GM12891 (cell line): ENCODE results near the gene CNTFR.
"Not testable (repeated sequence)": the region's sequence is repeated elsewhere in the genome, so short reads cannot be mapped to it uniquely, and the experiment has no call there.

Source experiments
- DNase-seq: peaks from one replicate; pipeline ENCODE4 v3.0.0; 2011; ENCODE audit warnings: low spot score; ENCODE audit not compliant: insufficient read length
- FAIRE-seq: peaks from 2 replicates; lab custom pipeline; 2011; peaks lifted over from hg19 to GRCh38; lab: Jason Lieb, UNC
- PAX5 ChIP-seq: IDR thresholded peaks from 2 replicates; pipeline ENCODE4 v1.6.1; 2011; ENCODE audit warnings: low read length, moderate library complexity, mild to moderate bottlenecking; ENCODE audit not compliant: insufficient read depth, severe bottlenecking
- POLR2A ChIP-seq: IDR thresholded peaks from 2 replicates; pipeline ENCODE4 v1.6.1; 2011; ENCODE audit warnings: low read depth, low read length, control low read depth
- POLR2AphosphoS5 ChIP-seq: IDR thresholded peaks from 2 replicates; pipeline ENCODE4 v1.6.1; 2011; ENCODE audit warnings: low read depth, low read length, control low read depth
- POU2F2 ChIP-seq: IDR thresholded peaks from 2 replicates; pipeline ENCODE4 v1.6.1; 2011; ENCODE audit warnings: low read depth, mild to moderate bottlenecking, control low read depth, low read length, moderate library complexity
- SPI1 ChIP-seq: IDR thresholded peaks from 2 replicates; pipeline ENCODE4 v1.6.1; 2011; ENCODE audit warnings: low read depth, low read length, control low read depth
- TAF1 ChIP-seq: IDR thresholded peaks from 2 replicates; pipeline ENCODE4 v1.6.1; 2011; ENCODE audit warnings: low read depth, low read length, control low read depth

Gene CNTFR

DNA sequence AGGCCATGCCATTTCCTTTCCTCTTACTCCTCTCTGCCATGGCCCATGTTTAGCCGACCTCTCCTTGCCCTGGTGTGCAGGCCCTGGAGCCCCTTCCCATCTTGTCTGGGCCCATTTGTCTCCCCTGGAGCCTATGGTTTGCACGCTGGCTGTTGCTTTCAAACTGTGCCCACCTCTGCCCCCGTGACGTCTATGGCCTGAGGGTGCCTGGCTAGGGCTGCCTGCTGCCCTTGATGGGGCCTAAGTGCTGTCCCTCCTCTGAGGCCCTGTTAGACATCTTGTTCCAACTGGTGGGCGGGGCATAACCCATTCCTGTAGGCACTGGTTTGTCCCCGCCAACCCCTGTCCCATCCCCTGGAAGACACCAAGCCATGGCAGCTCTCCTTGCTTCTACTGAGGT is 44.0 kb downstream of the CNTFR start:
- DNase-seq (no peak), FAIRE-seq (no peak)
- no peak for TF ChIP-seq POLR2A
- no peak for TF ChIP-seq POU2F2
- no peak for TF ChIP-seq SPI1
- no peak for TF ChIP-seq POLR2AphosphoS5
- no peak for TF ChIP-seq PAX5
- TF ChIP-seq TAF1 = no peak

- TF ChIP-seq POU2F2 = no peak
- TF ChIP-seq SPI1 = no peak
- TF ChIP-seq POLR2AphosphoS5 = no peak
- TF ChIP-seq POLR2A = no peak
- no peak for TF ChIP-seq TAF1
- no peak for TF ChIP-seq PAX5
- FAIRE-seq (no peak), DNase-seq (no peak)
Measured at GRCh38 chr9:34544035-34544434, 45.5 kb downstream of the CNTFR start.

GRCh38 chr9:34541540-34541939 is 48.0 kb downstream of the CNTFR start:
- FAIRE-seq (no peak), DNase-seq (no peak)
- TF ChIP-seq PAX5 = no peak
- TF ChIP-seq TAF1 = no peak
- no peak for TF ChIP-seq POLR2AphosphoS5

- DNase-seq (no peak), FAIRE-seq (no peak)
- TF ChIP-seq POLR2AphosphoS5 (no peak), POLR2A (no peak)
Measured at GRCh38 chr9:34540827-34541226, 48.7 kb downstream of the CNTFR start.

GRCh38 chr9:34536685-34537084 is 52.8 kb downstream of the CNTFR start:
- no peak for TF ChIP-seq POLR2A
- no peak for TF ChIP-seq POLR2AphosphoS5
- no peak for TF ChIP-seq TAF1
- TF ChIP-seq PAX5 = no peak
- TF ChIP-seq SPI1 = no peak
- no peak for TF ChIP-seq POU2F2
- FAIRE-seq = no peak
- no peak for DNase-seq

DNA sequence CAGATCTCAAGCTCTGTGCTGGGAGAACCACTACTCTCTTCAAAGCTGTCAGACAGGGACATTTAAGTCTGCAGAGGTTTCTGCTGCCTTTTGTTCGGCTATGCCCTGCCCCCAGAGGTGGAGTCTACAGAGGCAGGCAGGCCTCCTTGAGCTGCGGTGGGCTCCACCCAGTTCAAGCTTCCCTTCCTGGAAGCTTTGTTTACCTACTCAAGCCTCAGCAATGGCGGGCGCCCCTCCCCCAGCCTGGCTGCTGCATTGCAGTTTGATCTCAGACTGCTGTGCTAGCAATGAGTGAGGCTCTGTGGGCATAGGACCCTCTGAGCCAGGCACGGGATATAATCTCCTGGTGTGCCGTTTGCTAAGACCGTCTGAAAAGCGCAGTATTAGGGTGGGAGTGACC is 57.5 kb downstream of the CNTFR start:
- not testable (repeated sequence) for DNase-seq, FAIRE-seq

DNA sequence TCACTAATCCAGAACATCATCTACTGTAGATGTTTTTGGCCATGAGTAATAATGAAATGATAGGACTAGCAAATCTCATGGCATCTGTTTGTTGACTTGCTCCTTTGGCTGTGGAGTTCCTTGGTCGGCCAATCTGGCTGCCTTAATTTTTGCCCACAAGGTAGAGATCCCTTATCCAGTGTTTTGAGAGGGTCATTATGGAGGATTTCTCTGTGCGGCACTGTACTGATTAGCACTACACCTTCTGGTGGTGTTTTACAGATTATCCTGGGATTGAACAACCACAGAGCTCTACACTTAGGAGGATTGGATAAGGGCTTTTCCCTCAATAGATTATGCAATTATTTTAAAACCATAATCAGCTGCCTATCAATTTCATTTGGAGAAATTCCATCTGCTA is 63.5 kb downstream of the CNTFR start:
- TF ChIP-seq POU2F2 (no peak), PAX5 (no peak), TAF1 (no peak), POLR2A (no peak), SPI1 (no peak), POLR2AphosphoS5 (no peak)
- FAIRE-seq (no peak), DNase-seq (no peak)

GRCh38 chr9:34524349-34524748 is 65.2 kb downstream of the CNTFR start:
- FAIRE-seq (no peak), DNase-seq (no peak)
- TF ChIP-seq PAX5 (no peak), POLR2AphosphoS5 (no peak), TAF1 (no peak)

DNA sequence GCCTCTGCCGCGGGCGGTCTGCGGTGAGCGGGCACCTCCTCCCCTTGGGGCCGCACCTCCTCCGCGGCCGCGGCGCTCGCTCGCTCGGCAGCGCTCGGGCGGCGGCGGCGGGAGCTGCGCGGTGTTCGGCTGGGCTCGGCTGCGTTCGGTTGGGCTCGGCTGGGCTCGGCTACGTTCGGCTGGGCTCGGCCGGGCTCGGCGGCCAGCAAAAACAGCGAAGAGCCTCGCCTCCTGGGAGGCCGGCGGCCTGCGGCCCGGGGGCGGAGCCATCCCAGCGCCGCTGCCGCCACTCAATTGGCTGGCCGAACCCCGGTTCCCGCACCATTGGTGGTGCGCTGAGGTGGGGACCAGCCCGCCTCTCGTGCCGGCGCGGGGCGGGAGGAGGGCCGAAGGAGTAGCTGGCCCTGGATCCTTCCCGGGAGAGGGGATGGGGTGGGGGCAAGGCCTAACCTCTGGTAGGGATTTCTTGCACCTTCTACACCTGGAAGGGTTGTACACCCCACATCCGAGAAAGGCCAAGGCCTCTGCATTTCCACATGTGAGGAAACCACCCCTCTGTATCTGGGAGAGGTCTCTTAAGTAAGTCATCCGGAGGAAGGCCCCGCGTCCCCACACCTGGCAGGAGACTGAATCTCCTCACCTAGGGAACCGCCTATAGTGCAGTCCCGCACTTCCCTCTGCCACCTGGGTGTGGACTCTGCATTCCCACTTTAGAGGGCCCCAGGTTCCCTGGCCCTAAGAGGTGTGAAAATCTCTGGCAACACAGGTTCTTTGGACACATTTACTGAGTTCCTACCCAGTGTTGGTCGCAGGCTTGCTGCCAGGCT is 66.3 kb downstream of the CNTFR start, which contains the start of gene ENHO:
Gene ENHO (minus strand): TSS at position 20 of the 827 bp plus-strand sequence. CDS start 1,295 bp downstream, outside the sequence.
- FAIRE-seq (peak; percentile 78), DNase-seq (peak; percentile 84)
- TF ChIP-seq SPI1 (no peak), POLR2A (no peak), POLR2AphosphoS5 (no peak), PAX5 (no peak), TAF1 (no peak), POU2F2 (no peak)

- FAIRE-seq (no peak), DNase-seq (no peak)
- TF ChIP-seq TAF1 (no peak), POU2F2 (no peak), SPI1 (no peak), PAX5 (no peak), POLR2A (no peak), POLR2AphosphoS5 (no peak)
Measured at GRCh38 chr9:34522091-34522887, 67.2 kb downstream of the CNTFR start.
